ENCODE measurements around the gene DCDC2C. TPM values are rescaled to one million over a fixed set of nuclear protein-coding genes. Genes with fewer than 3 reads are reported as not detected.
"Not testable (repeated sequence)": the region's sequence is repeated elsewhere in the genome, so short reads cannot be mapped to it uniquely, and the experiment has no call there.

DCDC2C gene
- total RNA-seq, 1 donor from 2014 or later: not detected

DNA sequence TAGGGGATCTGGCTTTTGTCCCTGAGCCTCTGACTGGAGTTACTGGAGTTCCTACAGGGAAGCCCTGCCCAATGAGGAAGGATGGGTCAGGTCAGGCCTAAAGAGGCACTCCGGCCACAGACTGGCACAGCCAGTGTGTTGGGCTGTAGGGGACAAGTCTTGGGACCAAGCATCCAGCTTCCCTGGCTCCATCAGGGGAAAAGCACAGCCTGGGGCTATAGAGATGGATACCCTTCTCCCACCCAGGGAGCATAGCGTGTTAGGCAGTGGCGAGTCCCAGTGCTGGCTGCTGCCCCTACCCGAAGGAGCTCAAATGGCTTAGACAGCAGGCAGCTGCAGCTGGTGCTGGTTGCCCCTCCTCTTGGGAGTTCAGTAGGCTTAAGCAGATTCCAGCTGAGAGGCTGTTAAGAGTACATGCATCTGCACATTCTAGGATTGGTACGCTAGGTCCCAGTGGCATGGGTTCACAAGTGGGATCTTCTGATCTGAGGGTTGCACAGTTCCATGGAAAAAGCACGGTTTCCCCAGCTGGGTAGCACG, 111.4 kb downstream of the DCDC2C start:
- H3K9me3 Mint-ChIP-seq: peaks cover 44% of the 10 kb centered on the region
- H3K4me3 Mint-ChIP-seq: no peak overlapping the region
- H3K36me3 Mint-ChIP-seq: no peaks in the 10 kb centered on the region
- TF ChIP-seq, protein P1, sequence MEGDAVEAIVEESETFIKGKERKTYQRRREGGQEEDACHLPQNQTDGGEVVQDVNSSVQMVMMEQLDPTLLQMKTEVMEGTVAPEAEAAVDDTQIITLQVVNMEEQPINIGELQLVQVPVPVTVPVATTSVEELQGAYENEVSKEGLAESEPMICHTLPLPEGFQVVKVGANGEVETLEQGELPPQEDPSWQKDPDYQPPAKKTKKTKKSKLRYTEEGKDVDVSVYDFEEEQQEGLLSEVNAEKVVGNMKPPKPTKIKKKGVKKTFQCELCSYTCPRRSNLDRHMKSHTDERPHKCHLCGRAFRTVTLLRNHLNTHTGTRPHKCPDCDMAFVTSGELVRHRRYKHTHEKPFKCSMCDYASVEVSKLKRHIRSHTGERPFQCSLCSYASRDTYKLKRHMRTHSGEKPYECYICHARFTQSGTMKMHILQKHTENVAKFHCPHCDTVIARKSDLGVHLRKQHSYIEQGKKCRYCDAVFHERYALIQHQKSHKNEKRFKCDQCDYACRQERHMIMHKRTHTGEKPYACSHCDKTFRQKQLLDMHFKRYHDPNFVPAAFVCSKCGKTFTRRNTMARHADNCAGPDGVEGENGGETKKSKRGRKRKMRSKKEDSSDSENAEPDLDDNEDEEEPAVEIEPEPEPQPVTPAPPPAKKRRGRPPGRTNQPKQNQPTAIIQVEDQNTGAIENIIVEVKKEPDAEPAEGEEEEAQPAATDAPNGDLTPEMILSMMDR (IDR thresholded peaks at IDR 0.05; ENCODE audit: unreplicated experiment): no peak
- H3K27me3 Mint-ChIP-seq (ENCODE audit: low read depth): no peaks in the 10 kb centered on the region
- DNase-seq (ENCODE audit: low spot score in 2 of 2, unreplicated experiment in 2 of 2): no peak
- H3K27ac Mint-ChIP-seq: no peak overlapping the region
- no peaks in the 10 kb centered on the region for H3K4me1 Mint-ChIP-seq

DNA sequence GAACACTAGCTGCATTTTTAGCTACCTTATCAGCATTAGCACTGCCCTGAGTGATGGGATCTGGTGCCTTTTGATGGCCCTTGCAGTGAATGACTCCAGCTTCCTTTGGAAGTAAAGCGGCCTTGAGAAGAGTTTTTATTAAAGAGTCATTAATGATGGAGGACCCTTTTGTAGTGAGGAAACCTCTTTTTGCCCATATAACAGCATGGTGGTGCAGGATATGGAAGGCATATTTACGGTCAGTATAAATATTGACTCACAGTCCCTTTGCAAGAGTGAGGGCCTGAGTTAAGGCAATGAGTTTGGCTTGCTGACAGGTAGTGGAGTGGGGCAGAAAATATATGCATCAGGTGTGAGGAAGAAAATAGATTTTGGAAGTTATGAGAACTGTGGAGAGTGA, 113.8 kb downstream of the DCDC2C start:
- H3K4me3 Mint-ChIP-seq; H3K27me3 Mint-ChIP-seq (ENCODE audit: low read depth); H3K4me1 Mint-ChIP-seq; H3K27ac Mint-ChIP-seq; H3K36me3 Mint-ChIP-seq; DNase-seq (ENCODE audit: low spot score in 2 of 2, unreplicated experiment in 2 of 2): not testable (repeated sequence)
- H3K9me3 Mint-ChIP-seq: peaks cover 30% of the 10 kb centered on the region

DNA sequence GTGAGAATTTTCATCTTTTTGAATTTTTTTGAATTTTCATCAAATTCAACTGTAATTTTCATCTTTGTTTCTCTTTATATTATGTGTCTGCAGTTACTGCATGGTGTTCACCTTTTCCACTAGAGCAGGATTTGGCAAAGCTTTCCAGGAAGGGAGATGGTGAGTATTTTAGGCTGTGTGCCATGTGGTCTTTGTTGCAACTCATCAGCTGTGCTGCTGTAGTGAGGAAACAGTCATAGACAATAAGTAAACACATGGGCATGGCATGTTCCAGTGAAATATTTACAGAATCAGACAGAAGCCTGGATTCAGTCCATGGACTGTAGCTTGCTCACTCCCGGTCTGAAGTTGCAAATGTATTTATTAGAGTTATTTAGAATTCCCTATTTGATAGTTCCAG, 120.4 kb downstream of the DCDC2C start:
- Mint-ChIP-seq H3K27me3 (ENCODE audit: low read depth) (peaks cover 6% of the 10 kb centered on the region), H3K27ac (no peak overlapping the region), H3K36me3 (no peaks in the 10 kb centered on the region), H3K4me1 (no peaks in the 10 kb centered on the region), H3K4me3 (no peak overlapping the region), H3K9me3 (peaks cover 30% of the 10 kb centered on the region)
- DNase-seq (ENCODE audit: low spot score in 2 of 2, unreplicated experiment in 2 of 2): no peak
- TF ChIP-seq, protein P1 (IDR thresholded peaks at IDR 0.05; ENCODE audit: unreplicated experiment): no peak

DNA sequence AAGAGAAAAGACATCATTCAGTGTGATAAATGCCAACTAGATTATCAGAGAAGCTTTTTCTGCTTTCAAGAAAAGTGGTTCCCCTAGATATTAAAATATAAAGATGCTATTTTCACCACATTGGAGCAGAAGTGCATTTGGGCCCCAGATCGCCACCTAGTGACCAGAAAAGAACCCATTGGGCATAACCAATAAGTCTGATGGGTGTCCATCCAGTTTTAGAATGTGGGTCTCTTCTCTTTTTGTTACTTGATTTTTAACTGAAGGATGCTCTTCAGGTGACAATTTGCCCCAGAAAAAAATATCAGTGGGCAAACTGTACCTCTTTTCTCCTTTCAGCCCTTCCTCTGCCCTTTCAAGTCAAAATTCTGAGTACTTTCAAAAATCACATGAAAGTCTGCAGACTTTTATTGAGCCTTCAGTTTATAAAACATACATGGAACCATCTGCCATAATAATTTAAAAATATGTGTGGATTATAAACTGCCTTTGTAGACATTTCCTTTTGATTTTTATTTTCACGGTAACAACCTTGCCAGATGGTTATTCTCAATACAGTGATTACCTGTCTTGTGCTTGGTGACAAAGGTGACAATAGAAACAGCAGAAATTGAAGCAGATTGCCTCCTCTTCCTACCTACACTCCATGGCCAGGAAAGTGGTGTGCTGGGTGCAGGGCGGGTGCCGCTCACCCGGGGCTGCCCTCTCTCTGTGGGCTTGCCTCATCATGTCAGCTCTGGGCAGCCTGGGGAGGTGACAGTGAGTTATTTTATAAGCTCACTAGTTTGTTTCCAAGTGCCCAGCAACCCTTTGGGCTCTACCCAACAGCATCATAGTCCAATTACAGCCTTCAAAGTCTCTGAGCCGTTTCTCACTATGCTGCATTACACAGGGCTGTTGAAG, 124.5 kb downstream of the DCDC2C start:
- Mint-ChIP-seq H3K27ac (no peak overlapping the region), H3K9me3 (peaks cover 18% of the 10 kb centered on the region), H3K27me3 (ENCODE audit: low read depth) (peaks cover 13% of the 10 kb centered on the region), H3K36me3 (no peaks in the 10 kb centered on the region), H3K4me3 (no peak overlapping the region), H3K4me1 (no peaks in the 10 kb centered on the region)
- TF ChIP-seq, protein P1 (IDR thresholded peaks at IDR 0.05; ENCODE audit: unreplicated experiment): no peak
- no peak for DNase-seq (ENCODE audit: low spot score in 2 of 2, unreplicated experiment in 2 of 2)

DNA sequence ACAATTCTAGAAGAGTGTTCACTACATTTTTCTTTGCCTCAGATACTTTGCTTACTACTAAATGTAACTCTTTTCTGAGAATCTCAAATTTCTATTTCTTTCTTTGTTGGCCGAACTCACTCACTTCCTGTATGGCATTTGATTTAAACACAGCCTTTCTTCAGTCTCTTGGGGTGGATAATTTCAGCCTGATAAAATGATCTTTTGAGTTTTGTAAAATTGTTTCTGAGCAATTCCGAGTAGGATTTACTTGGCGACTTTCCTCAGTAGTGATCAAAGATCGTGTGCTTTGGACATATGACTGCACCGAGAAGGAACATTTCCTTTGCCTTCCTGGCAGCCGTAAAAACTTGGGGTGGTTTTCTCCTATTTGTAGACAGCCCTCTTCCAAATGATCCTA, 127.4 kb downstream of the DCDC2C start:
- Mint-ChIP-seq H3K4me1 (no peaks in the 10 kb centered on the region), H3K27ac (no peak overlapping the region), H3K9me3 (peaks cover 11% of the 10 kb centered on the region), H3K27me3 (ENCODE audit: low read depth) (peaks cover 12% of the 10 kb centered on the region), H3K36me3 (no peaks in the 10 kb centered on the region), H3K4me3 (no peak overlapping the region)
- TF ChIP-seq, protein P1 (IDR thresholded peaks at IDR 0.05; ENCODE audit: unreplicated experiment): no peak
- no peak for DNase-seq (ENCODE audit: low spot score in 2 of 2, unreplicated experiment in 2 of 2)

DNA sequence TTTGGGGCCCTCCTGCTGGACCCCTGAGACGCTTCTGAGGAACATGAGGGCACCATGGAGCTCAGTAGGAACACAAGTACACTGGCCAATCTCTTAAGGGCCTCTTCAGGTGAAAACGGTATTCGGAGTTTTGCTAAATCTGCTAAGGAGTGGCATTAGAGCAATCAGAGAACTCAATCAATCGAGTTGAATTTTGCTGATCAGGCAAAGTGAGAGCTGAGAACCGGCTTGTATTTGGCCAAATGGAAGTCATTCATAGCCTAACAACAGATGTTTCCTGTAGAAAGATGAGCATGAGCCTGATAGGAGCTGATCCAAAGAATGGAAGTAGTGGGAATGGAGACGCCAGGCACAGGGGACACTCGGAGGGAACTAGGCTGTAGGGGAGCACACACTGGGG, 133.7 kb downstream of the DCDC2C start:
- Mint-ChIP-seq H3K27me3 (ENCODE audit: low read depth) (peaks cover 26% of the 10 kb centered on the region), H3K36me3 (no peaks in the 10 kb centered on the region), H3K9me3 (peaks cover 20% of the 10 kb centered on the region), H3K27ac (no peak overlapping the region), H3K4me3 (no peak overlapping the region), H3K4me1 (no peaks in the 10 kb centered on the region)
- TF ChIP-seq, protein P1 (IDR thresholded peaks at IDR 0.05; ENCODE audit: unreplicated experiment): no peak
- DNase-seq (ENCODE audit: low spot score in 2 of 2, unreplicated experiment in 2 of 2): no peak

All from mesothelial cell of epicardium (in vitro differentiated cells).